GM12878 (cell line): ENCODE data around the gene DEXI. TPM values are rescaled to one million over a fixed set of nuclear protein-coding genes. Genes with fewer than 3 reads are reported as not detected.

ENCODE experiments used
- ELK1 ChIP-seq: IDR thresholded peaks from 2 replicates; pipeline ENCODE4 v1.6.1; 2012; ENCODE audit warnings: low read depth, low read length, improper control_type of control experiment
- EP300 ChIP-seq, 2 experiments: fragments of 150-350 bp in 1 of 2; IDR thresholded peaks; 2 replicates each; pipeline ENCODE4 v1.6.1; 2011 to 2012; ENCODE audit warnings: low read depth in 2 of 2, low read length in 2 of 2, borderline replicate concordance in 1 of 2, improper control_type of control experiment in 1 of 2, inconsistent platforms in 1 of 2; ENCODE audit not compliant: control insufficient read depth in 1 of 2
- EZH2 ChIP-seq: IDR thresholded peaks from 2 replicates; pipeline ENCODE4 v1.6.1; 2012; ENCODE audit warnings: low read depth, mild to moderate bottlenecking, control low read depth, inconsistent platforms, low read length, borderline replicate concordance; ENCODE audit not compliant: control insufficient read depth
- GABPA ChIP-seq: IDR thresholded peaks from 2 replicates; pipeline ENCODE4 v1.6.1; 2014; ENCODE audit warnings: antibody characterized with exemption, low read depth, mild to moderate bottlenecking, inconsistent platforms
- HDAC6 ChIP-seq: fragments of 200-600 bp; sonication (generic); IDR thresholded peaks from one replicate; pipeline ENCODE4 v1.8.0; 2017; ENCODE audit warnings: antibody characterized with exemption; ENCODE audit not compliant: unreplicated experiment
- KLF5 ChIP-seq: fragments of 450-650 bp; IDR thresholded peaks from 2 replicates; pipeline ENCODE4 v1.6.1; 2014; ENCODE audit warnings: mild to moderate bottlenecking; ENCODE audit not compliant: partially characterized antibody
- RUNX3 ChIP-seq: IDR thresholded peaks from 2 replicates; pipeline ENCODE4 v1.6.1; 2012; ENCODE audit warnings: low read length, inconsistent platforms
- TCF12 ChIP-seq: IDR thresholded peaks from 2 replicates; pipeline ENCODE4 v1.6.1; 2011; ENCODE audit warnings: low read depth, mild to moderate bottlenecking, low read length
- ZBTB33 ChIP-seq: fragments of 450-650 bp; IDR thresholded peaks from 2 replicates; pipeline ENCODE4 v1.6.1; 2017; ENCODE audit warnings: mild to moderate bottlenecking
- polyA plus RNA-seq, 11 experiments: library from polyadenylated mRNA; depleted of rRNA in 4 of 11; unstranded in 6 of 11; stranded (reverse) in 5 of 11; fragments of >200 nt; fragmentation: Nextera tagmentation in 4 of 11; fragmentation: Illumina TruSeq in 1 of 11; extraction: Ambion mirVana in 4 of 11; extraction: Trizol in 1 of 11; gene quantifications; 1 replicate in 1 of 11; 2 replicates in 10 of 11; pipeline versions ENCODE4 v1.2.1 to v1.2.3, GENCODE V29; 2011 to 2016; ENCODE audit warnings: inconsistent platforms in 2 of 11, missing spikeins in 2 of 11, low read depth in 1 of 11
- total RNA-seq, 4 experiments: library from RNA; depleted of rRNA in 3 of 4; stranded (reverse); fragments of >200 nt in 3 of 4; fragmentation: Illumina TruSeq in 1 of 4; extraction: Trizol in 1 of 4; gene quantifications; 2 replicates each; pipeline versions ENCODE4 v1.2.1 to v1.2.3, GENCODE V29; 2013 to 2021

DEXI gene
- total and polyA plus RNA-seq, 10 of the 15 experiments (the other 5 are each of a cell fraction or from before 2014, with no cell fraction given): 1.4 to 26.3 (median 18.4) TPM

GRCh38 chr16:10944249-10945064 is 2.2 kb upstream of the DEXI start, which contains the start of gene CLEC16A (continued):
- TF ChIP-seq ELK1 (peak; percentile 91), KLF5 (no peak), EP300 (IDR thresholded peaks at IDR 0.05; ENCODE audit: borderline replicate concordance in 1 of 2, control insufficient read depth in 1 of 2, low read depth in 2 of 2, low read length in 2 of 2) (no peak), ZBTB33 (no peak), GABPA (peak; percentile 80; the same call in 1 of the 2 replicates), HDAC6 (no peak), TCF12 (0 out of 2 replicates have a peak, but pooled peaks have one; percentile 16), EZH2 (no peak), RUNX3 (peak; percentile 96)
